Measurements from ENCODE around the gene LRRC75A. TPM values are rescaled to one million over a fixed set of nuclear protein-coding genes. Genes with fewer than 3 reads are reported as not detected.

LRRC75A gene
- total and polyA plus RNA-seq, 4 donors, result 6.1 to 12.9 (median 9.5) TPM

DNA sequence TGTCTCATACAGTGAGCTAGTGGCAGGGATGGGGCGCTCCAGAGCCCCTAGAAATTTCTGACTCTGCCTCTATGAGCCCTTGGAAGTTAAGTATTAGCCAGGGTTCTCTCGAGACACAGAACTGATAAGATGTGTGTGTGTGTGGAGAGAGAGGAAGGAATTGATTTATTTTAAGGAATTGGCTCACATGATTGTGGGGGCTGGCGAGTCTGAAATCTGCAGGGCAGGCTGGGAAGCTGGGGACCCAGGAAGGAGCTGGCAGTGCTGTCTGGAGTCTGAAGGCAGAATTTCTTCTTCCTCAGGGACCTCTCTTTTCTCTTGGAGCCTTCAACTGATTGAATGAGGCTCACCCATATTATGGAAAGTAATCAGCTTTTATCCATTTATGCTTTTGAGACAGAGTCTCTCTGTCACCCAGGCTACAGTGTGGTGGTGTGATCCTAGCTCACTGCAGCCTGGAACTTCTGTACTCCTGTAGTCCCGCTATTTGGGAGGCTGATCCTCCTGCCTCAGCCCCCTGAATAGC, 16.8 kb downstream of the LRRC75A start:
- Histone ChIP-seq H3K36me3 (ENCODE audit: control insufficient read depth, insufficient read depth, low read length) (peaks cover 7% of the 10 kb centered on the region), H3K4me3 (ENCODE audit: low read depth, low read length) (no peak overlapping the region), H3K27ac (ENCODE audit: low read depth, low read length) (no peak overlapping the region), H3K27me3 (ENCODE audit: control insufficient read depth, insufficient read depth, low read length) (no peaks in the 10 kb centered on the region), H3K9me3 (ENCODE audit: control insufficient read depth, insufficient read depth, low read length) (no peaks in the 10 kb centered on the region), H3K4me1 (ENCODE audit: control insufficient read depth, insufficient read depth, low read length) (peaks cover 33% of the 10 kb centered on the region)
- DNase-seq (ENCODE audit: low read depth in 4 of 6, low spot score in 6 of 6), result no peak
- WGBS (ENCODE audit: insufficient coverage), result 100% methylated on average over 2 of the region's 4 CpGs

DNA sequence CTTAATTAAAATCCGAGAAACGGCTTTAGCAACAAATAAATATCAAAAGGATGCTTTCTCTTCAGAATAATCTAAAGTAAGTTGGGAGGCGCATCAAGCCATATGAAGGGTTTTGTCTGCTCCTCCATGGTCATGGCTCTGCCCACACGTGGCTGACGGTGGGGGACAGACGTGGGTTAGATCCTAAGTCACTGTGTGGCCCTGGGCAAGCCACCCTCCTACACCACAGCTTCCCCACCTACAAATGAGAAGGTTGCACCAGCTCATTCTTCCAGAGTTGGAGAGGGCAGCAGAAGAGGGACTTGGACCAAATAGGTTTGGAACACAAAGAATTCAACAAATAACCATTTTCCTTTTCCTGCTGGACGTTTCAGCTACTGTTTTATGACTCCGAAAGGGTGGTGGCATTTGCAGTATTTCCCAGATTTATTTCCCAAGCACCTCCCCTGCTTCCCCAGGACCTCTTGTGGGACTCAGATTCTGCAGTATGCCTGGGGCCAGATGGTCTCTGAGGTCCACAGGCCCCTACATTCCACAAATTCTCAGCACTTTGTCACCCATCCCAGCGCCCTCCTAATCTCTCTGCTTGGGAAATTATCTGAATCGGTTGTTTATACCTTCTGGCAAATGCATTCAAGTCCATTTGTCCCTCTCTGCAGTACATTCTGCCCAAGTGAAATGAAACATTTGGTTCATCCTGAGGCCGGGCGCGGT, 17.8 kb downstream of the LRRC75A start:
- no peak for DNase-seq (ENCODE audit: low read depth in 4 of 6, low spot score in 6 of 6)
- H3K9me3 ChIP-seq (ENCODE audit: control insufficient read depth, insufficient read depth, low read length), result no peaks in the 10 kb centered on the region
- H3K27ac ChIP-seq (ENCODE audit: low read depth, low read length), result no peak overlapping the region
- peaks cover 5% of the 10 kb centered on the region for H3K36me3 ChIP-seq (ENCODE audit: control insufficient read depth, insufficient read depth, low read length)
- H3K4me1 ChIP-seq (ENCODE audit: control insufficient read depth, insufficient read depth, low read length), result peaks cover 44% of the 10 kb centered on the region
- no peaks in the 10 kb centered on the region for H3K27me3 ChIP-seq (ENCODE audit: control insufficient read depth, insufficient read depth, low read length)
- WGBS (ENCODE audit: insufficient coverage), result 77% methylated on average over 4 of the region's 13 CpGs
- H3K4me3 ChIP-seq (ENCODE audit: low read depth, low read length), result no peak overlapping the region

DNA sequence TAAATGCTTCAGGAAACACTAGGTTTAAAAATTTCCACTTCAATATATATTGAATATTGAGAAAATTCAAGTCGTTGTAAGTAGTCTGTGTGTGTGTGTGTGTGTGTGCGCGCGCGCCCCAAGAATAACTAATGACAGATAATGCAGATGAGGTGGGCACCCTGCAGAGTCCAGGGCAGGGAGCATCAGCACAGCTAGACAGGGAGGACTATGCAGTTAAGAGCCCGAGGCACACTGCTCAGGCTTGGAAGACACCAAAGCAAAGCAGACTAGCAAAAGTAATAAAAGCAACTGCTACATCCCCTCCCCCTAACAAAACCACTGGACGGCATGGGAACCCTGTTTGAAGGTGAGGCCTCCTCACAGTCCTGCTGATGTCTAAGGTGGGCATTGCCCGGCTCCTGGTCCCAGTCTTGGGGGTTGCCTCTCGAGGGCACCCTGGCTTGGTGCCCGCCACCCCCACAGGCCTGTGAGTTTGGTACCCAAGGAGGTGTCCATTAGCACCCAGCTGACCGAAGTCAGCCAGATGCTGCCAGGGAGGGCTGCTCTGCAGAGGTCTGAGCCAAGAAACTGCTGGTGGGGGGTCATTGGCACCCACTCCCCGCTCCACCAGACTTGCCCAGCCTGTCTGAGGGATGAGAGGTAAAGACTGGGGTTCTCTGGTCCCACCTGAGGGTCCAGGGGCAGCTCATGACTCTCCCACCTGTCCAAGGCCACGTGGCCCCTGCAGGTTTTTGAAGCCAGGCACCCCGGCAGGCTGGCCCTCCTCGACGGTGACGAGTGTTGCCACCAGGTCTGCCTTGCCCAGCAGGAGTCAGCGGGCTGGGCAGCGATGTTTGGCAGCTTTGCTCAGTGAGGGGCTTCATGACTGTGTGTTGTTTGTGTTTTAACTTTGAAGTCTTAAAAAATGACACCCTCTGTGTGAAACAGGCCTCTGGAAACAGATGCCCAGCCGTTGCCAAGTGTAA, 18.7 kb downstream of the LRRC75A start:
- no peaks in the 10 kb centered on the region for H3K9me3 ChIP-seq (ENCODE audit: control insufficient read depth, insufficient read depth, low read length)
- no peak overlapping the region for H3K4me3 ChIP-seq (ENCODE audit: low read depth, low read length)
- H3K27me3 ChIP-seq (ENCODE audit: control insufficient read depth, insufficient read depth, low read length), result no peaks in the 10 kb centered on the region
- peak in 1 of 6 donors; percentile 32 for DNase-seq (ENCODE audit: low read depth in 4 of 6, low spot score in 6 of 6)
- no peak overlapping the region for H3K27ac ChIP-seq (ENCODE audit: low read depth, low read length)
- 53% methylated on average over 18 of the region's 20 CpGs for WGBS (ENCODE audit: insufficient coverage)
- peaks cover 44% of the 10 kb centered on the region for H3K4me1 ChIP-seq (ENCODE audit: control insufficient read depth, insufficient read depth, low read length)
- H3K36me3 ChIP-seq (ENCODE audit: control insufficient read depth, insufficient read depth, low read length), result peaks cover 5% of the 10 kb centered on the region

DNA sequence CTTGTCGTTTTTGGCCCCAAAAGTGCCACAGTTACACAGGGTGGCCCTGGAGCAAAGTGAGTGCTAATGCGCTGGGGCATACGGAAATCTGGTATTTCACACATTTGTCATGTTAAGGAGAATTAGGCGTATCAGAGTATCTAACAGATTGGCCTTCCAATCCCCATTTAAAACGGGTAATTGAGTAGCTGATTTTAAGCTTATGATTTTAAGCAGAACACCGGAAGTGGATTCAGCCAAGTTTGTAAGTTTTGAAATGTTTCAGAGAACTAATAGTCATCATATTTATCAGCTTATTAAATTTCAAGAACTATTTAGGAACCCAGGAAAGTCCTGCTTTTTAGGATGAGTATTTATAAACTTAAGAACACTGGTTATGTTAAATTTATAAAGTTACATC, 19.5 kb downstream of the LRRC75A start:
- H3K36me3 ChIP-seq (ENCODE audit: control insufficient read depth, insufficient read depth, low read length), result peaks cover 4% of the 10 kb centered on the region
- H3K27me3 ChIP-seq (ENCODE audit: control insufficient read depth, insufficient read depth, low read length), result no peaks in the 10 kb centered on the region
- 63% methylated on average over 3 of the region's 6 CpGs for WGBS (ENCODE audit: insufficient coverage)
- H3K27ac ChIP-seq (ENCODE audit: low read depth, low read length), result no peak overlapping the region
- no peaks in the 10 kb centered on the region for H3K9me3 ChIP-seq (ENCODE audit: control insufficient read depth, insufficient read depth, low read length)
- no peak for DNase-seq (ENCODE audit: low read depth in 4 of 6, low spot score in 6 of 6)
- peaks cover 44% of the 10 kb centered on the region for H3K4me1 ChIP-seq (ENCODE audit: control insufficient read depth, insufficient read depth, low read length)
- H3K4me3 ChIP-seq (ENCODE audit: low read depth, low read length), result no peak overlapping the region

DNA sequence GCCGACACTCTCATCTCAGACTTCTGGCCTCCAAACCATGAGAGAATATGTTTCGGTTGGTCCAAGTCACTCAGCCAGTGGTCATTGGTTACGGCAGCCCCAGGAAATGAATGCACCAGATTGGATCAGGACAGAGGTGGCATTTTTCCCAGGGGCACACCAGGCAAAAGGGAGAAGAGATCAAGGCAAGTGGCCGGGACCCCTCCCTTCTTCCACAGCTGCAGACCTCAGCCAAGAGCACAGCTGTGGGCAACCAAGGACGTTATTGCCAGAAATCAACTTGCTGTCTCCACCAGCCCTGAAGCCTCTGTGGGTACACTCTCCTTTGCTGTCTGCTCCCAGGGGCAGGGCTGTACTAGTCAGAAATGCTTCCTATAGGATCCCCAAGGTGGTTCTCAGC, 20.7 kb downstream of the LRRC75A start:
- Histone ChIP-seq H3K4me1 (ENCODE audit: control insufficient read depth, insufficient read depth, low read length) (peaks cover 40% of the 10 kb centered on the region), H3K27me3 (ENCODE audit: control insufficient read depth, insufficient read depth, low read length) (no peaks in the 10 kb centered on the region), H3K27ac (ENCODE audit: low read depth, low read length) (no peak overlapping the region), H3K9me3 (ENCODE audit: control insufficient read depth, insufficient read depth, low read length) (no peaks in the 10 kb centered on the region), H3K4me3 (ENCODE audit: low read depth, low read length) (no peak overlapping the region), H3K36me3 (ENCODE audit: control insufficient read depth, insufficient read depth, low read length) (peaks cover 2% of the 10 kb centered on the region)
- no peak for DNase-seq (ENCODE audit: low read depth in 4 of 6, low spot score in 6 of 6)
- 75% methylated on average over 4 of the region's 5 CpGs for WGBS (ENCODE audit: insufficient coverage)

DNA sequence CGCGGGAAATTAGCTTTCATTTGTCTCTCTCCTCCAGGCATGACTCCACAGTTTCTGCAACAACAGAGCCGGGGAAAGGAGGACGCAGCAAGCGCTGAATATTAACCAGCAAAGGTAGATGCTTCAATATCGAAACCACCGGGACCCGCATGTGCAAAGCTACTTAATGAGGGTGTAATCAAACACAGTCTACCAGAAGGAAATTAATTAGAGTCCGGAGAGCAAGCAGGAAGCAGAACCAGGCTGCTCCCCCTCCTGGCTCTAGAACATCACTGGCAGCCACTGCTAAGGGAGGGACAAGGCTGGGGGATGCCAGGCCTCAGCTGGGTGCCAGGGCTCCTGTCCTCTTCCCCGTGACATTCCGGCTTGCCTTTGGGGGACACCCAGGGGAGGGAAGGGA, 21.7 kb downstream of the LRRC75A start:
- Histone ChIP-seq H3K4me1 (ENCODE audit: control insufficient read depth, insufficient read depth, low read length) (peaks cover 40% of the 10 kb centered on the region), H3K36me3 (ENCODE audit: control insufficient read depth, insufficient read depth, low read length) (peaks cover 2% of the 10 kb centered on the region), H3K27ac (ENCODE audit: low read depth, low read length) (peak overlapping the region; percentile 37), H3K4me3 (ENCODE audit: low read depth, low read length) (no peak overlapping the region), H3K27me3 (ENCODE audit: control insufficient read depth, insufficient read depth, low read length) (no peaks in the 10 kb centered on the region), H3K9me3 (ENCODE audit: control insufficient read depth, insufficient read depth, low read length) (no peaks in the 10 kb centered on the region)
- peak in 4 of 6 donors; percentile 49 to 95 (median 64) for DNase-seq (ENCODE audit: low read depth in 4 of 6, low spot score in 6 of 6)
- WGBS (ENCODE audit: insufficient coverage), result 12% methylated on average over 10 of the region's 11 CpGs

DNA sequence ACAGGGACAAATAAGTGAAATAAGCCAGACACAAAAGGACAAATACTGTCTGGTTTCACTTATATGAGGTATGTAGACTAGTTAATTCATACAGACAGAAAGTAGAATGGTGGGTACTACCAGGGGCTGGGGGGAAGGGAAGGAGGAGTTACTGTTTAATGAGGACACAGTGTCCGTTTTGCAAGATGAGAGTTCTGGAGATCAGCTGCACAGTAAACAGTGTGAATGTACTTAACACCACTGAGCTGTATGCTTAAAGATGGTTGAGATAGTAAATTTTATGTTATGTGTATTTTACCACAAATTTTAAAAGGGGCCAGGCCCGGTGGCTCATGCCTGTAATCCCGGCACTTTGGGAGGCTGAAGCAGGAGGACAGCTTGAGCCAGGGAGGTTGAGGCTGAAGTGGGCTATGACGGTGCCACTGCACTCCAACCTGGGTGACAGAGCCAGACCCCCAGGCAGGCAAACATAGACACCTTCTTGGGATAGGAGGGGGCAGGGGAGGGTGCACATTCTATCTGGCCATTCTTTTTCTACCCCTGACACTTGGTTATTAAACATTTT, 23.5 kb downstream of the LRRC75A start:
- no peak for DNase-seq (ENCODE audit: low read depth in 4 of 6, low spot score in 6 of 6)
- 90% methylated on average over 3 of the region's 4 CpGs for WGBS (ENCODE audit: insufficient coverage)
- peaks cover 44% of the 10 kb centered on the region for H3K4me1 ChIP-seq (ENCODE audit: control insufficient read depth, insufficient read depth, low read length)
- H3K36me3 ChIP-seq (ENCODE audit: control insufficient read depth, insufficient read depth, low read length), result peaks cover 16% of the 10 kb centered on the region
- H3K4me3 ChIP-seq (ENCODE audit: low read depth, low read length), result no peak overlapping the region
- H3K9me3 ChIP-seq (ENCODE audit: control insufficient read depth, insufficient read depth, low read length), result no peaks in the 10 kb centered on the region
- no peaks in the 10 kb centered on the region for H3K27me3 ChIP-seq (ENCODE audit: control insufficient read depth, insufficient read depth, low read length)
- H3K27ac ChIP-seq (ENCODE audit: low read depth, low read length), result no peak overlapping the region

DNA sequence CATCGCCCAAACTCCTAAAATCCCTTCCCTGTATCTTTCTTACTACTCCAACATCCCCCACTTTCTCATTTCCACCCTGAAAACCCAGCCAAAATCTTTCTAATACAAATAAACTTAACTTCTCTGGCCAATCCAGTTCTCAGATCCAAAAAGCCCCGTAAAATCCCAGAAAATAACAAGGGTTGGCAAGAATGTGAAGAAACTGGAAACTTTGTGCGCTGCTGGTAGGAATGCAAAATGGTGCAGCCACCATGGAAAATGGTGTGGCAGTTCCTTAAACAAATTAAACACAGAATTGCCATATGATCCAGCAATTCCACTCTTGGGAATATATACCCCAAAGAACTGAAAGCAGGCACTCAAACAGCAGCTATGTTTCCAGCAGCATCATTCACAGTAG, 24.1 kb downstream of the LRRC75A start:
- WGBS (ENCODE audit: insufficient coverage), result no CpG with 5 or more reads among the region's 3 CpGs
- Histone ChIP-seq H3K4me1 (ENCODE audit: control insufficient read depth, insufficient read depth, low read length) (peaks cover 42% of the 10 kb centered on the region), H3K27me3 (ENCODE audit: control insufficient read depth, insufficient read depth, low read length) (no peaks in the 10 kb centered on the region), H3K27ac (ENCODE audit: low read depth, low read length) (no peak overlapping the region), H3K9me3 (ENCODE audit: control insufficient read depth, insufficient read depth, low read length) (no peaks in the 10 kb centered on the region), H3K4me3 (ENCODE audit: low read depth, low read length) (no peak overlapping the region), H3K36me3 (ENCODE audit: control insufficient read depth, insufficient read depth, low read length) (peaks cover 19% of the 10 kb centered on the region)
- DNase-seq (ENCODE audit: low read depth in 4 of 6, low spot score in 6 of 6), result no peak

DNA sequence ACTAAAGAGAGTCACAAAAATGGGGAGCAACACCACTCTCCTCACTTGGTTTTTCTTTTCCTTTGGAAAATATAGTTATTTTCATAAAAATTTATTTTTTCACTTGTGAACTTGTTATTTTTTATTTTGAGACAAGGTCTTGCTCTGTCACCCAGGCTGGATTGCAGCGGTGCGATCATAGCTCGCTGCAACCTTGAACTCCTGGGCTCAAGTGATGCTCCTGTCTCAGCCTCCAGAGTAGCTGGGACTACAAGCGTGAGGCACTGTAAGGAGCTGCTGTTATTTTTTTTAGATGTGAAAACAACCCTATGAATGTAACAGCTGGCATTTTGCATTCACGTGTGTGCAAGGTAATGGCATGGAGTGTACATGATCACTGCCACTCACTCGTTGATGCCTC, 24.9 kb downstream of the LRRC75A start:
- Histone ChIP-seq H3K9me3 (ENCODE audit: control insufficient read depth, insufficient read depth, low read length) (no peaks in the 10 kb centered on the region), H3K4me1 (ENCODE audit: control insufficient read depth, insufficient read depth, low read length) (peaks cover 46% of the 10 kb centered on the region), H3K36me3 (ENCODE audit: control insufficient read depth, insufficient read depth, low read length) (peaks cover 24% of the 10 kb centered on the region), H3K27ac (ENCODE audit: low read depth, low read length) (no peak overlapping the region), H3K4me3 (ENCODE audit: low read depth, low read length) (no peak overlapping the region), H3K27me3 (ENCODE audit: control insufficient read depth, insufficient read depth, low read length) (no peaks in the 10 kb centered on the region)
- DNase-seq (ENCODE audit: low read depth in 4 of 6, low spot score in 6 of 6), result no peak
- 93% methylated on average over 6 of the region's 6 CpGs for WGBS (ENCODE audit: insufficient coverage)
